ENCODE measurements around the gene SMIM23. TPM values are rescaled to one million over a fixed set of nuclear protein-coding genes. Genes with fewer than 3 reads are reported as not detected.

SMIM23 gene
- total RNA-seq, 1 donor from 2014 or later: not detected

Other genes starting within 250 kb of the SMIM23 start
- gene FBXW11, start 220.8 kb downstream of the SMIM23 start, total RNA-seq: 67.7 TPM

Measured in sciatic nerve (tissue), 1 donor.